ENCODE data around the gene GJD4.

GJD4 gene

GRCh38 chr10:35612385-35613106 is 7.4 kb downstream of the GJD4 start:
- TF ChIP-seq, protein P1, sequence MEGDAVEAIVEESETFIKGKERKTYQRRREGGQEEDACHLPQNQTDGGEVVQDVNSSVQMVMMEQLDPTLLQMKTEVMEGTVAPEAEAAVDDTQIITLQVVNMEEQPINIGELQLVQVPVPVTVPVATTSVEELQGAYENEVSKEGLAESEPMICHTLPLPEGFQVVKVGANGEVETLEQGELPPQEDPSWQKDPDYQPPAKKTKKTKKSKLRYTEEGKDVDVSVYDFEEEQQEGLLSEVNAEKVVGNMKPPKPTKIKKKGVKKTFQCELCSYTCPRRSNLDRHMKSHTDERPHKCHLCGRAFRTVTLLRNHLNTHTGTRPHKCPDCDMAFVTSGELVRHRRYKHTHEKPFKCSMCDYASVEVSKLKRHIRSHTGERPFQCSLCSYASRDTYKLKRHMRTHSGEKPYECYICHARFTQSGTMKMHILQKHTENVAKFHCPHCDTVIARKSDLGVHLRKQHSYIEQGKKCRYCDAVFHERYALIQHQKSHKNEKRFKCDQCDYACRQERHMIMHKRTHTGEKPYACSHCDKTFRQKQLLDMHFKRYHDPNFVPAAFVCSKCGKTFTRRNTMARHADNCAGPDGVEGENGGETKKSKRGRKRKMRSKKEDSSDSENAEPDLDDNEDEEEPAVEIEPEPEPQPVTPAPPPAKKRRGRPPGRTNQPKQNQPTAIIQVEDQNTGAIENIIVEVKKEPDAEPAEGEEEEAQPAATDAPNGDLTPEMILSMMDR (conservative IDR thresholded peaks at IDR 0.05; ENCODE audit: low read depth, low read length), result no peak
- no peak for DNase-seq (ENCODE audit: low read depth)
- no peak overlapping the region for H3K4me3 ChIP-seq (ENCODE audit: low read length)

GRCh38 chr10:35613107-35613440 is 7.9 kb downstream of the GJD4 start:
- TF ChIP-seq, protein P1 (conservative IDR thresholded peaks at IDR 0.05; ENCODE audit: low read depth, low read length), result no peak
- no peak overlapping the region for H3K4me3 ChIP-seq (ENCODE audit: low read length)
- DNase-seq (ENCODE audit: low read depth), result no peak

DNA sequence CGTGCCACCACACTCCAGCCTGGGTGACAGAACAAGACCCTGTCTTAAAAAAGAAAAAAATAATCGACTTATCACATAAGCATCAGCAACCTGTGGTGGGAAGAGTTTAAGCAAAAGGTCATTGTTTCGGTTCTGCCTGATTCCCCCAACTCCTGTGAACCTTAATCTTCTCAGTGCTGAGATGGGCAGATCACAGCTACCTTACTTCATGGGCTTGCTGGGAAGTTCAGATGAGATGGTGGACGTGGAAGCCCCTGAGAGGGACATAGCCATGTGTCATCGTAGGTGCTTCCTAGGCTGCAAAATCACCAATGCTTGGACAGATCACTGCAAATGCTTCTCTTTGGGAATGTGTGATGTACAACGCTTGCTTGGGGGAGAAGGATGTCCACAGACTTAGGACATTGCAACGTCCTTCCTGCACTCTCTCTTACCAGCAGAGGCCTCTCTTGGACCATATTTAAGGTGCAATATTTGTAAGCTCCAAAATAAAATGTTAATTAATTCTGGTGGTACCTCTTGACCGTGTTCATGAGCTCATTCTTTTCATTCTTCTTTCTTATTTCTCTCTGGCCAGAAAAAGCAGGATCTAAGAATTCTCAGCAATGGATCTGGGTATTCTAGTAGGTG is 8.6 kb downstream of the GJD4 start:
- TF ChIP-seq, protein P1 (conservative IDR thresholded peaks at IDR 0.05; ENCODE audit: low read depth, low read length), result peak; percentile 74
- no peak overlapping the region for H3K4me3 ChIP-seq (ENCODE audit: low read length)
- DNase-seq (ENCODE audit: low read depth), result no peak

GRCh38 chr10:35614312-35614711 is 9.2 kb downstream of the GJD4 start:
- DNase-seq (ENCODE audit: low read depth), result no peak
- TF ChIP-seq, protein P1 (conservative IDR thresholded peaks at IDR 0.05; ENCODE audit: low read depth, low read length), result no peak
- no peak overlapping the region for H3K4me3 ChIP-seq (ENCODE audit: low read length)

GRCh38 chr10:35626971-35627507 is 21.9 kb downstream of the GJD4 start:
- TF ChIP-seq, protein P1 (conservative IDR thresholded peaks at IDR 0.05; ENCODE audit: low read depth, low read length), result no peak
- peak; percentile 98 for DNase-seq (ENCODE audit: low read depth)
- H3K4me3 ChIP-seq (ENCODE audit: low read length), result no peak overlapping the region

- DNase-seq (ENCODE audit: low read depth), result no peak
- no peak overlapping the region for H3K4me3 ChIP-seq (ENCODE audit: low read length)
- TF ChIP-seq, protein P1 (conservative IDR thresholded peaks at IDR 0.05; ENCODE audit: low read depth, low read length), result no peak
Measured at GRCh38 chr10:35631404-35631803, 26.3 kb downstream of the GJD4 start.

GRCh38 chr10:35632027-35632426 is 26.9 kb downstream of the GJD4 start:
- H3K4me3 ChIP-seq (ENCODE audit: low read length), result no peak overlapping the region
- DNase-seq (ENCODE audit: low read depth), result no peak
- TF ChIP-seq, protein P1 (conservative IDR thresholded peaks at IDR 0.05; ENCODE audit: low read depth, low read length), result no peak

All from retinal pigment epithelial cell (primary cell).